GM23338 (cell line): Measurements from ENCODE around the gene MAPK13. TPM values are rescaled to one million over a fixed set of nuclear protein-coding genes. Genes with fewer than 3 reads are reported as not detected.

Experiments used
- ATAC-seq: fragments of 200-7000 bp; cut with Tn5 transposase; 3 replicates; pipeline ENCODE4 v1.9.1; 2020
- DNase-seq: peaks from one replicate; pipeline ENCODE4 v3.0.0-alpha.2; 2015; ENCODE audit warnings: low spot score
- H2AFZ ChIP-seq: fragments of 200-600 bp; sonication (generic); 2 replicates; pipeline ENCODE4 v1.8.0; 2016; ENCODE audit warnings: antibody characterized with exemption, mild to moderate bottlenecking, moderate library complexity
- H3F3A ChIP-seq: fragments of 200-600 bp; sonication (generic); replicated peaks from 2 replicates; pipeline ENCODE4 v1.8.0; 2017; ENCODE audit warnings: antibody characterized with exemption, mixed run types, low read depth
- H3K27ac ChIP-seq: fragments of 200-600 bp; sonication (generic); 2 replicates; pipeline ENCODE4 v1.6.1; 2016; ENCODE audit warnings: low read depth
- H3K27me3 ChIP-seq: fragments of 200-600 bp; sonication (generic); 2 replicates; pipeline ENCODE4 v1.8.0; 2016; ENCODE audit warnings: mild to moderate bottlenecking, mixed run types, moderate library complexity; ENCODE audit not compliant: insufficient read depth
- H3K36me3 ChIP-seq: fragments of 200-600 bp; sonication (generic); 2 replicates; pipeline ENCODE4 v1.8.0; 2016; ENCODE audit warnings: mild to moderate bottlenecking; ENCODE audit not compliant: insufficient read depth
- H3K4me1 ChIP-seq: fragments of 200-600 bp; sonication (generic); 2 replicates; pipeline ENCODE4 v1.8.0; 2016; ENCODE audit warnings: mild to moderate bottlenecking, moderate library complexity; ENCODE audit not compliant: insufficient read depth
- H3K4me2 ChIP-seq: fragments of 200-600 bp; sonication (generic); 2 replicates; pipeline ENCODE4 v1.7.1; 2017; ENCODE audit warnings: mixed run types
- H3K4me3 ChIP-seq: fragments of 200-600 bp; sonication (generic); 2 replicates; pipeline ENCODE4 v1.6.1; 2016; ENCODE audit warnings: mixed run types
- H3K79me2 ChIP-seq: fragments of 200-600 bp; sonication (generic); replicated peaks from 2 replicates; pipeline ENCODE4 v1.8.0; 2017; ENCODE audit warnings: mild to moderate bottlenecking; ENCODE audit not compliant: insufficient read depth
- H3K9me2 ChIP-seq: fragments of 200-600 bp; sonication (generic); 2 replicates; pipeline ENCODE4 v1.8.0; 2017; ENCODE audit not compliant: insufficient read depth
- H4K20me1 ChIP-seq: fragments of 200-600 bp; sonication (generic); replicated peaks from 2 replicates; pipeline ENCODE4 v1.8.0; 2017; ENCODE audit warnings: mild to moderate bottlenecking; ENCODE audit not compliant: insufficient read depth
- H3K27ac Mint-ChIP-seq: 2 replicates; pipeline ENCODE4 v1.8.0; 2020; ENCODE audit warnings: inconsistent platforms, mild to moderate bottlenecking, moderate library complexity, mixed read lengths
- H3K27me3 Mint-ChIP-seq: 3 replicates; pipeline ENCODE4 v1.8.0; 2022; ENCODE audit warnings: low read depth, mild to moderate bottlenecking, moderate library complexity, mixed read lengths, inconsistent platforms; ENCODE audit not compliant: insufficient read depth, poor library complexity
- H3K36me3 Mint-ChIP-seq: 3 replicates; pipeline ENCODE4 v1.8.0; 2021; ENCODE audit warnings: low read depth, mild to moderate bottlenecking, inconsistent platforms, moderate library complexity, mixed read lengths
- H3K4me1 Mint-ChIP-seq: 3 replicates; pipeline ENCODE4 v1.8.0; 2020; ENCODE audit warnings: mild to moderate bottlenecking, inconsistent platforms, mixed read lengths
- H3K4me3 Mint-ChIP-seq: 3 replicates; pipeline ENCODE4 v1.8.0; 2021; ENCODE audit warnings: moderate library complexity, mild to moderate bottlenecking, inconsistent platforms, mixed read lengths
- H3K9me3 Mint-ChIP-seq: 3 replicates; pipeline ENCODE4 v1.8.0; 2020; ENCODE audit warnings: moderate library complexity, mild to moderate bottlenecking, inconsistent platforms, mixed read lengths
- CREB1 ChIP-seq: fragments of 250-450 bp; sonication (Bioruptor Pico); IDR thresholded peaks from 2 replicates; pipeline ENCODE4 v1.5.0; 2020; ENCODE audit warnings: low read depth, mild to moderate bottlenecking, moderate library complexity
- EZH2 ChIP-seq: fragments of 200-600 bp; sonication (generic); IDR thresholded peaks from one replicate; pipeline ENCODE4 v1.8.0; 2017; ENCODE audit warnings: antibody characterized with exemption, mild to moderate bottlenecking, low read depth; ENCODE audit not compliant: unreplicated experiment
- EZH2phosphoT487 ChIP-seq: fragments of 200-600 bp; sonication (generic); IDR thresholded peaks from one replicate; pipeline ENCODE4 v1.8.1; 2018; ENCODE audit warnings: antibody characterized with exemption; ENCODE audit not compliant: unreplicated experiment
- JUNB ChIP-seq: IDR thresholded peaks from one replicate; pipeline ENCODE4 v1.6.1; 2016; ENCODE audit warnings: antibody characterized with exemption; ENCODE audit not compliant: unreplicated experiment
- NANOG ChIP-seq: IDR thresholded peaks from 2 replicates; pipeline ENCODE4 v1.6.1; 2016; ENCODE audit warnings: antibody characterized with exemption, borderline replicate concordance
- POLR2AphosphoS5 ChIP-seq: IDR thresholded peaks from 2 replicates; pipeline ENCODE4 v1.6.1; 2016; ENCODE audit warnings: antibody characterized with exemption, low read depth
- STAT1 ChIP-seq: IDR thresholded peaks from one replicate; pipeline ENCODE4 v1.6.1; 2016; ENCODE audit warnings: antibody characterized with exemption; ENCODE audit not compliant: unreplicated experiment
- ZNF114 ChIP-seq: fragments of 250-450 bp; sonication (Bioruptor Pico); IDR thresholded peaks from 2 replicates; pipeline ENCODE4 v1.5.0; 2020; ENCODE audit warnings: mild to moderate bottlenecking, moderate library complexity
- ZNF331 ChIP-seq: fragments of 250-450 bp; sonication (Bioruptor Pico); IDR thresholded peaks from 2 replicates; pipeline ENCODE4 v1.5.0; 2020; ENCODE audit warnings: low read depth, mild to moderate bottlenecking, moderate library complexity
- polyA plus RNA-seq: library from polyadenylated mRNA; unstranded; fragments of >200 nt; fragmentation: Nextera tagmentation; extraction: Ambion mirVana; gene quantifications from 2 replicates; pipeline ENCODE4 v1.2.1, GENCODE V29; 2016
- total RNA-seq: library from RNA; depleted of rRNA; stranded (reverse); fragments of >200 nt; shearing (Covaris generic); gene quantifications from 2 replicates; pipeline ENCODE4 v1.2.3, GENCODE V29; 2014
- TF ChIP-seq, protein P1 (sequence below): IDR thresholded peaks from one replicate; pipeline ENCODE4 v1.6.1; 2018; ENCODE audit warnings: antibody characterized with exemption; ENCODE audit not compliant: unreplicated experiment
- TF ChIP-seq, protein P2 (sequence below): IDR thresholded peaks from 2 replicates; pipeline ENCODE4 v1.6.1; 2016; ENCODE audit warnings: antibody characterized with exemption
- TF ChIP-seq, protein P3 (sequence below), 2 experiments: fragments of 200-600 bp in 1 of 2; sonication (generic) in 1 of 2; conservative IDR thresholded peaks; 2 replicates each; pipeline versions ENCODE4 v1.5.1 to v1.6.1; 2016 to 2017; ENCODE audit warnings: antibody characterized with exemption in 2 of 2, low read depth in 2 of 2, mild to moderate bottlenecking in 2 of 2, moderate library complexity in 1 of 2
- TF ChIP-seq, protein P4 (sequence below): fragments of 250-450 bp; sonication (Bioruptor Pico); IDR thresholded peaks from 2 replicates; pipeline ENCODE4 v1.5.0; 2020; ENCODE audit warnings: mild to moderate bottlenecking, moderate library complexity

MAPK13 gene
- total and polyA plus RNA-seq, 2 experiments from 2014 or later = 6.3 to 12.3 TPM

DNA sequence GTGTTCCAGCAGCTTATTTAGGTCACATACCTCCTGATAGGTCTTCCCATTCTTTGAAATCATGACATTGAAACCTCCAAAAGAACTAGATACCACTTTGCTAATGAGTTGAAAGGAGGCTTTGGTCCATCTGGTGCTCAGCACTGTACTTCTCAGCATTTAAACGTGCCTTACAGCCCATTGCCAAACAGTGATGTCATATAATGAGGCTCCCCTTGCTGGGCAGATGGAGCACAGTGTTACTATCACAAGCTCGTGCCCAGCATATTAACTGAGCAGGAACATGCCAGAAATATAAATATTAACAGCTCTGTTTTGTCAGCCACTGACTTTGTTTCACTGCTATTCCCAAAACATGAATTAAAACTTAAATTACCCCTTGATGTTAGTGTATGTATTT lies 25.5 kb upstream of the MAPK13 start:
- Histone ChIP-seq H3F3A (no peaks in the 10 kb centered on the region), H3K4me2 (no peak overlapping the region), H3K4me1 (no peaks in the 10 kb centered on the region), H3K27me3 (no peaks in the 10 kb centered on the region), H3K36me3 (no peaks in the 10 kb centered on the region), H2AFZ (no peak overlapping the region), H3K27ac (no peak overlapping the region), H4K20me1 (no peaks in the 10 kb centered on the region; the same call in none of the 2 replicates), H3K4me3 (no peak overlapping the region), H3K79me2 (no peaks in the 10 kb centered on the region), H3K9me2 (no peaks in the 10 kb centered on the region)
- TF ChIP-seq POLR2AphosphoS5 (no peak), ZNF331 (CRISPR knock-in tag) (no peak), STAT1 (no peak), CREB1 (CRISPR knock-in tag) (no peak), JUNB (no peak), EZH2 (no peak), NANOG (no peak), ZNF114 (CRISPR knock-in tag) (no peak), EZH2phosphoT487 (no peak)
- TF ChIP-seq, protein P1, sequence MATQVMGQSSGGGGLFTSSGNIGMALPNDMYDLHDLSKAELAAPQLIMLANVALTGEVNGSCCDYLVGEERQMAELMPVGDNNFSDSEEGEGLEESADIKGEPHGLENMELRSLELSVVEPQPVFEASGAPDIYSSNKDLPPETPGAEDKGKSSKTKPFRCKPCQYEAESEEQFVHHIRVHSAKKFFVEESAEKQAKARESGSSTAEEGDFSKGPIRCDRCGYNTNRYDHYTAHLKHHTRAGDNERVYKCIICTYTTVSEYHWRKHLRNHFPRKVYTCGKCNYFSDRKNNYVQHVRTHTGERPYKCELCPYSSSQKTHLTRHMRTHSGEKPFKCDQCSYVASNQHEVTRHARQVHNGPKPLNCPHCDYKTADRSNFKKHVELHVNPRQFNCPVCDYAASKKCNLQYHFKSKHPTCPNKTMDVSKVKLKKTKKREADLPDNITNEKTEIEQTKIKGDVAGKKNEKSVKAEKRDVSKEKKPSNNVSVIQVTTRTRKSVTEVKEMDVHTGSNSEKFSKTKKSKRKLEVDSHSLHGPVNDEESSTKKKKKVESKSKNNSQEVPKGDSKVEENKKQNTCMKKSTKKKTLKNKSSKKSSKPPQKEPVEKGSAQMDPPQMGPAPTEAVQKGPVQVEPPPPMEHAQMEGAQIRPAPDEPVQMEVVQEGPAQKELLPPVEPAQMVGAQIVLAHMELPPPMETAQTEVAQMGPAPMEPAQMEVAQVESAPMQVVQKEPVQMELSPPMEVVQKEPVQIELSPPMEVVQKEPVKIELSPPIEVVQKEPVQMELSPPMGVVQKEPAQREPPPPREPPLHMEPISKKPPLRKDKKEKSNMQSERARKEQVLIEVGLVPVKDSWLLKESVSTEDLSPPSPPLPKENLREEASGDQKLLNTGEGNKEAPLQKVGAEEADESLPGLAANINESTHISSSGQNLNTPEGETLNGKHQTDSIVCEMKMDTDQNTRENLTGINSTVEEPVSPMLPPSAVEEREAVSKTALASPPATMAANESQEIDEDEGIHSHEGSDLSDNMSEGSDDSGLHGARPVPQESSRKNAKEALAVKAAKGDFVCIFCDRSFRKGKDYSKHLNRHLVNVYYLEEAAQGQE = no peak
- TF ChIP-seq, protein P2, sequence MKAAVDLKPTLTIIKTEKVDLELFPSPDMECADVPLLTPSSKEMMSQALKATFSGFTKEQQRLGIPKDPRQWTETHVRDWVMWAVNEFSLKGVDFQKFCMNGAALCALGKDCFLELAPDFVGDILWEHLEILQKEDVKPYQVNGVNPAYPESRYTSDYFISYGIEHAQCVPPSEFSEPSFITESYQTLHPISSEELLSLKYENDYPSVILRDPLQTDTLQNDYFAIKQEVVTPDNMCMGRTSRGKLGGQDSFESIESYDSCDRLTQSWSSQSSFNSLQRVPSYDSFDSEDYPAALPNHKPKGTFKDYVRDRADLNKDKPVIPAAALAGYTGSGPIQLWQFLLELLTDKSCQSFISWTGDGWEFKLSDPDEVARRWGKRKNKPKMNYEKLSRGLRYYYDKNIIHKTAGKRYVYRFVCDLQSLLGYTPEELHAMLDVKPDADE = no peak
- TF ChIP-seq, protein P3, sequence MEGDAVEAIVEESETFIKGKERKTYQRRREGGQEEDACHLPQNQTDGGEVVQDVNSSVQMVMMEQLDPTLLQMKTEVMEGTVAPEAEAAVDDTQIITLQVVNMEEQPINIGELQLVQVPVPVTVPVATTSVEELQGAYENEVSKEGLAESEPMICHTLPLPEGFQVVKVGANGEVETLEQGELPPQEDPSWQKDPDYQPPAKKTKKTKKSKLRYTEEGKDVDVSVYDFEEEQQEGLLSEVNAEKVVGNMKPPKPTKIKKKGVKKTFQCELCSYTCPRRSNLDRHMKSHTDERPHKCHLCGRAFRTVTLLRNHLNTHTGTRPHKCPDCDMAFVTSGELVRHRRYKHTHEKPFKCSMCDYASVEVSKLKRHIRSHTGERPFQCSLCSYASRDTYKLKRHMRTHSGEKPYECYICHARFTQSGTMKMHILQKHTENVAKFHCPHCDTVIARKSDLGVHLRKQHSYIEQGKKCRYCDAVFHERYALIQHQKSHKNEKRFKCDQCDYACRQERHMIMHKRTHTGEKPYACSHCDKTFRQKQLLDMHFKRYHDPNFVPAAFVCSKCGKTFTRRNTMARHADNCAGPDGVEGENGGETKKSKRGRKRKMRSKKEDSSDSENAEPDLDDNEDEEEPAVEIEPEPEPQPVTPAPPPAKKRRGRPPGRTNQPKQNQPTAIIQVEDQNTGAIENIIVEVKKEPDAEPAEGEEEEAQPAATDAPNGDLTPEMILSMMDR (conservative IDR thresholded peaks at IDR 0.05; ENCODE audit: low read depth in 2 of 2) = no peak
- TF ChIP-seq, protein P4, sequence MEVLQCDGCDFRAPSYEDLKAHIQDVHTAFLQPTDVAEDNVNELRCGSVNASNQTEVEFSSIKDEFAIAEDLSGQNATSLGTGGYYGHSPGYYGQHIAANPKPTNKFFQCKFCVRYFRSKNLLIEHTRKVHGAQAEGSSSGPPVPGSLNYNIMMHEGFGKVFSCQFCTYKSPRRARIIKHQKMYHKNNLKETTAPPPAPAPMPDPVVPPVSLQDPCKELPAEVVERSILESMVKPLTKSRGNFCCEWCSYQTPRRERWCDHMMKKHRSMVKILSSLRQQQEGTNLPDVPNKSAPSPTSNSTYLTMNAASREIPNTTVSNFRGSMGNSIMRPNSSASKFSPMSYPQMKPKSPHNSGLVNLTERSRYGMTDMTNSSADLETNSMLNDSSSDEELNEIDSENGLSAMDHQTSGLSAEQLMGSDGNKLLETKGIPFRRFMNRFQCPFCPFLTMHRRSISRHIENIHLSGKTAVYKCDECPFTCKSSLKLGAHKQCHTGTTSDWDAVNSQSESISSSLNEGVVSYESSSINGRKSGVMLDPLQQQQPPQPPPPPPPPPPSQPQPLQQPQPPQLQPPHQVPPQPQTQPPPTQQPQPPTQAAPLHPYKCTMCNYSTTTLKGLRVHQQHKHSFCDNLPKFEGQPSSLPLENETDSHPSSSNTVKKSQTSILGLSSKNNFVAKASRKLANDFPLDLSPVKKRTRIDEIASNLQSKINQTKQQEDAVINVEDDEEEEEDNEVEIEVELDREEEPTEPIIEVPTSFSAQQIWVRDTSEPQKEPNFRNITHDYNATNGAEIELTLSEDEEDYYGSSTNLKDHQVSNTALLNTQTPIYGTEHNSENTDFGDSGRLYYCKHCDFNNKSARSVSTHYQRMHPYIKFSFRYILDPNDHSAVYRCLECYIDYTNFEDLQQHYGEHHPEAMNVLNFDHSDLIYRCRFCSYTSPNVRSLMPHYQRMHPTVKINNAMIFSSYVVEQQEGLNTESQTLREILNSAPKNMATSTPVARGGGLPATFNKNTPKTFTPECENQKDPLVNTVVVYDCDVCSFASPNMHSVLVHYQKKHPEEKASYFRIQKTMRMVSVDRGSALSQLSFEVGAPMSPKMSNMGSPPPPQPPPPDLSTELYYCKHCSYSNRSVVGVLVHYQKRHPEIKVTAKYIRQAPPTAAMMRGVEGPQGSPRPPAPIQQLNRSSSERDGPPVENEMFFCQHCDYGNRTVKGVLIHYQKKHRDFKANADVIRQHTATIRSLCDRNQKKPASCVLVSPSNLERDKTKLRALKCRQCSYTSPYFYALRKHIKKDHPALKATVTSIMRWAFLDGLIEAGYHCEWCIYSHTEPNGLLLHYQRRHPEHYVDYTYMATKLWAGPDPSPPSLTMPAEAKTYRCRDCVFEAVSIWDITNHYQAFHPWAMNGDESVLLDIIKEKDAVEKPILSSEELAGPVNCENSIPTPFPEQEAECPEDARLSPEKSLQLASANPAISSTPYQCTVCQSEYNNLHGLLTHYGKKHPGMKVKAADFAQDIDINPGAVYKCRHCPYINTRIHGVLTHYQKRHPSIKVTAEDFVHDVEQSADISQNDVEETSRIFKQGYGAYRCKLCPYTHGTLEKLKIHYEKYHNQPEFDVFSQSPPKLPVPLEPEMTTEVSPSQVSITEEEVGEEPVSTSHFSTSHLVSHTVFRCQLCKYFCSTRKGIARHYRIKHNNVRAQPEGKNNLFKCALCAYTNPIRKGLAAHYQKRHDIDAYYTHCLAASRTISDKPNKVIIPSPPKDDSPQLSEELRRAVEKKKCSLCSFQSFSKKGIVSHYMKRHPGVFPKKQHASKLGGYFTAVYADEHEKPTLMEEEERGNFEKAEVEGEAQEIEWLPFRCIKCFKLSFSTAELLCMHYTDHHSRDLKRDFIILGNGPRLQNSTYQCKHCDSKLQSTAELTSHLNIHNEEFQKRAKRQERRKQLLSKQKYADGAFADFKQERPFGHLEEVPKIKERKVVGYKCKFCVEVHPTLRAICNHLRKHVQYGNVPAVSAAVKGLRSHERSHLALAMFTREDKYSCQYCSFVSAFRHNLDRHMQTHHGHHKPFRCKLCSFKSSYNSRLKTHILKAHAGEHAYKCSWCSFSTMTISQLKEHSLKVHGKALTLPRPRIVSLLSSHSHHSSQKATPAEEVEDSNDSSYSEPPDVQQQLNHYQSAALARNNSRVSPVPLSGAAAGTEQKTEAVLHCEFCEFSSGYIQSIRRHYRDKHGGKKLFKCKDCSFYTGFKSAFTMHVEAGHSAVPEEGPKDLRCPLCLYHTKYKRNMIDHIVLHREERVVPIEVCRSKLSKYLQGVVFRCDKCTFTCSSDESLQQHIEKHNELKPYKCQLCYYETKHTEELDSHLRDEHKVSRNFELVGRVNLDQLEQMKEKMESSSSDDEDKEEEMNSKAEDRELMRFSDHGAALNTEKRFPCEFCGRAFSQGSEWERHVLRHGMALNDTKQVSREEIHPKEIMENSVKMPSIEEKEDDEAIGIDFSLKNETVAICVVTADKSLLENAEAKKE = no peak
- H3K4me1 Mint-ChIP-seq = no peaks in the 10 kb centered on the region
- no peaks in the 10 kb centered on the region for H3K9me3 Mint-ChIP-seq
- ATAC-seq (no peak), DNase-seq (no peak)
- H3K27me3 Mint-ChIP-seq = peaks cover 5% of the 10 kb centered on the region
- H3K27ac Mint-ChIP-seq = no peak overlapping the region
- no peak overlapping the region for H3K4me3 Mint-ChIP-seq
- peaks cover 14% of the 10 kb centered on the region for H3K36me3 Mint-ChIP-seq
